ENCODE results near the gene ARL5A.
"Not testable (repeated sequence)": the region's sequence is repeated elsewhere in the genome, so short reads cannot be mapped to it uniquely, and the experiment has no call there.

The ARL5A gene

DNA sequence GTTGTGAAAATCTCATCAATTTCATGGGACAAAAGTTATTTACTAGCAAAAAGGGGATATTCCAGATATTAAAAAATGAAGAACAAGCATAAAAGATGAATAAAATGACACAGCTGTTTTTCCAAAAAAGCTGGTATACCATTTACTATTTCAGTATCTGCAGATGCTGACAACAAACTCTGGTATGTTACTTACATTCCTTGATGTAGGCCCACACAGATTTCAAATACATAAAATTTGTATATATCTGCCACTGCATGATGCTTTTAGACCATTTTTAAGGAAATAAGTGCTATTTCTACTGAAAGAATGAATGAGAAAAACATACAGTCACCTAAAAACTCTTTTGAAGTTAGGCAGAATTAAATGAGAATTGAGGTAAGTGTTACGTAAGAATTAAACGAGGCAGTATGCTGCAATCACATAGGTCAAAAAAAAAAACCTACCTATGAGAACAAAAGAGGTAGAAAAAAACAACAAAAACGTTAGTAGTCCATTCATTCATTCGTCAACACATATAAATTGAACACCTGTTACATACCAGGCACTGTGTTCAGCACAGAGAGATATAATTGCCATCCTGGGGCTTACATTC lies 32.5 kb downstream of the ARL5A start:
- TF ChIP-seq, protein P1, sequence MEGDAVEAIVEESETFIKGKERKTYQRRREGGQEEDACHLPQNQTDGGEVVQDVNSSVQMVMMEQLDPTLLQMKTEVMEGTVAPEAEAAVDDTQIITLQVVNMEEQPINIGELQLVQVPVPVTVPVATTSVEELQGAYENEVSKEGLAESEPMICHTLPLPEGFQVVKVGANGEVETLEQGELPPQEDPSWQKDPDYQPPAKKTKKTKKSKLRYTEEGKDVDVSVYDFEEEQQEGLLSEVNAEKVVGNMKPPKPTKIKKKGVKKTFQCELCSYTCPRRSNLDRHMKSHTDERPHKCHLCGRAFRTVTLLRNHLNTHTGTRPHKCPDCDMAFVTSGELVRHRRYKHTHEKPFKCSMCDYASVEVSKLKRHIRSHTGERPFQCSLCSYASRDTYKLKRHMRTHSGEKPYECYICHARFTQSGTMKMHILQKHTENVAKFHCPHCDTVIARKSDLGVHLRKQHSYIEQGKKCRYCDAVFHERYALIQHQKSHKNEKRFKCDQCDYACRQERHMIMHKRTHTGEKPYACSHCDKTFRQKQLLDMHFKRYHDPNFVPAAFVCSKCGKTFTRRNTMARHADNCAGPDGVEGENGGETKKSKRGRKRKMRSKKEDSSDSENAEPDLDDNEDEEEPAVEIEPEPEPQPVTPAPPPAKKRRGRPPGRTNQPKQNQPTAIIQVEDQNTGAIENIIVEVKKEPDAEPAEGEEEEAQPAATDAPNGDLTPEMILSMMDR (conservative IDR thresholded peaks at IDR 0.05), result no peak
- no peak for TF ChIP-seq ZFX (IDR thresholded peaks at IDR 0.05)
- H3K27ac ChIP-seq, result no peak overlapping the region

DNA sequence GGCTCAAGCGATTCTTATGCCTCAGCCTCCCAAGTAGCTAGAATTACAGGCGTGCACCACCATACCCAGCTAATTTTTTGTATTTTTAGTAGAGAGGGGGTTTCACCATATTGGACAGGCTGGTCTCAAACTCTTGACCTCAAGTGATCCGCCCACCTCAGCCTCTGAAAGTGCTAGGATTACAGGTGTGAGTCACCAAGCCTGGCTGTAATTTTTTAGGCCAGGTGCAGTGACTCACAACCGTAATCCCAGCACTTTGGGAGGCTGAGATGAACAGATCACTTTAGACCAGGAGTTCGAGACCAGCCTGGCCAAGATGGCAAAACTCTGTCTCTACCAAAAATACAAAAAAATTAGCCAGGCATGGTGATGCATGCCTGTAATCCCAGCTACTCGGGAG lies 33.8 kb downstream of the ARL5A start:
- H3K27ac ChIP-seq, result not testable (repeated sequence)

DNA sequence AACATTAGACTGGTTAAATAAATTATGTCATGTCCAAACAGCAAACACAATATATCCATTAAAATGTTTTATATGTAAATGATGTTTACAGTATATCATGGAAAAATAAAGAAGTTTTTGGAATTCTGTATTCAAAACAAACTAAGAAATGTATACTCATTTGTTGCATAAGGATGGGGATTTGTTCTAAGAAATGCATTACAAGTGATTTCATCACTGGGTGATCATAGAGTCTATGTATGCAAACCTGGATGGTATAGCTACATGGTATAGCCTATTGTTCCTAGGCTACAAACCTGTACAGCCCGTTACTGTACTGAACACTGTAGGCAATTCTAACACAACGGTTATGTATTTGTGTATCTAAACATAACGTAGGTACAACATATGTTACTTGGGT lies 35.1 kb downstream of the ARL5A start:
- TF ChIP-seq, protein P1 (conservative IDR thresholded peaks at IDR 0.05), result no peak
- no peak for TF ChIP-seq ZFX (IDR thresholded peaks at IDR 0.05)
- H3K27ac ChIP-seq, result no peak overlapping the region

DNA sequence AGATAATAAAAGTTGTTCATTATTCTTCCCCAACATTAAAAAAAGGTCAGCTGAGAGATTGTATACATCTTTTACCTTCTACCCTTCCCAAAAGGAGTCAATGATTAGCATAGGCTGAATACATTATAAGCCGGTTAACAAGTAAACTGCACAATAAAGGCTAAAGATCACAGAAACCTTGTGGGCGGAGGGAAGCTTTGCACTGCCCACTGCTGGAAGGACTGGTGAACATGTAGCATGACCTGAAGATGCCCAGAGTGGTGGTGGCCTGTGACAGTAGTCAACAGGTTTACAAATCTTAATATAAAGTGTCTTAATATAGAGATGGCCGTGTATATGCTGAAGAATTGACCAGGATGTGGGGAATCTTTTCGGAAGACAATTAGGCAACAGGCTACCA lies 35.6 kb downstream of the ARL5A start:
- TF ChIP-seq, protein P1 (conservative IDR thresholded peaks at IDR 0.05), result no peak; the same call in 1 of the 2 replicates
- TF ChIP-seq ZFX (IDR thresholded peaks at IDR 0.05), result no peak
- no peak overlapping the region for H3K27ac ChIP-seq

DNA sequence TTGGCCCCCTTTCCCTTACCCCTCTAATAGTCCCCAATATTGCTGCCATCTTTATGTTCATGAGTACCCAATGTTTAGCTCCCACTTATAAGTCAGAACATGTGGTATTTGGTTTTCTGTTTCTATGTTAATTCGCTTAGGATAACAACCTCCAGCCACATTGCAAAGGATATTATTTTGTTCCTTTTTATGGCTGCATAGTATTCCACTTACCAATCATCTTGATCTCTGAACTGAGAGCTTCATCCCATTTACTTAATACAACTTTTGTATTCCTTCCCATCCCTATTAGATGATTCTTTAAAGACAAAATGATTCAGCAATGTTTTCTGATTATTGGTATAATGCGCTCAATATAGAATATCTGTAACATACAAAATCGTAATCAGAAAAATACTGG lies 36.7 kb downstream of the ARL5A start:
- TF ChIP-seq ZFX (IDR thresholded peaks at IDR 0.05), result no peak
- TF ChIP-seq, protein P1 (conservative IDR thresholded peaks at IDR 0.05), result no peak
- no peak overlapping the region for H3K27ac ChIP-seq

DNA sequence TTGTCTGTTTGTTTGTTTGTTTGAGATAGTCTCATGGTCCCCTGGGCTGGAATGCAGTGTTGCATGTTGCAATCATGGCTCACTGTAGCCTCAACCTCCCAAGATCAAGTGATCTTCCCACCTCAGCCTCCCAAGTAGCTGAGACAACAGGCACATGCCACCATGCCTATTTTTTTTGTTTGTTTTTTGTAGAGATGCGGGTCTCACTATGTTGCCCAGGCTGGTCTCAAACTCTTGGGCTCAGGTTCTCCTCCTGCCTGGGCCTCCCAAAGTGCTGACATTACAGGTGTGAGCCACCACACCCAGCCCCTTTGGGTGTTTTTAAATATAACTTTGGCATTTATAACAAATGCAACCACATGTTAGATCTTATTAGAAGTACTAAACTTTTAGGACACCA lies 37.5 kb downstream of the ARL5A start:
- TF ChIP-seq, protein P1 (conservative IDR thresholded peaks at IDR 0.05), result no peak
- H3K27ac ChIP-seq, result no peak overlapping the region

DNA sequence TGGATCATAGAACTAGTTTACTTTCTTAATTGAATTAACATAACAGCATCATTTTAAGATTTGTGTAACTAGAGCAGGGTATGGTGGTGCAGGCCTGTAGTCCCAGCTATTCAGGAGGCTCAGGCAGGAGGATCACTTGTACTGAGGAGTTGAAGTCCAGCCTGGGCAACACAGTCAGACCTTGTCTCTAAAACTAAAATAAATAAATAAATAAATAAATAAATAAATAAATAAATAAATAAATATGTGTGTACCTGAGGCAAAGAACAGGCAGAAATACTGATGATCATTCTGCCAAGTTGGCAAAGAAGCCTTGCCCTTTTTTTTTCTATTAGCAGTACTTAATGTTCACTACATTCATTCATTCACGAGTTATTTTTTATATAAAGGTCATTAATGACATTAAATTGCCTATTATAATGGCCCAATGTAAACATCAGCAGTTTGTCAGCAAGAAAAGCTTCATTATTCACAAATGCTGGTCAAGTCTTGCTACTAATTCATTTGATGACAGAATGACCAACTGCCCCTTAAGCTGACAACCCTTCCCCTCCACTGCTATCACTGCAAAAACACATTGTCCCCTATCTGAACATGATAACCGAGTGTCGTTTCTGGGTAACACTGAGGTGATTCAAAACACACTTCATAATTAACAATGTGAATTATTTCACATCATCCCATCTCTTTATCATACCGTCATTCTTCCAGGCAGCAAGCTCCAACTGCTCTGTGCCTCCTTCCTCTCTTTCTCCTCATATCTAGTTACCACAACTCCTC lies 39.0 kb downstream of the ARL5A start:
- TF ChIP-seq ZFX (IDR thresholded peaks at IDR 0.05), result no peak
- TF ChIP-seq, protein P1 (conservative IDR thresholded peaks at IDR 0.05), result no peak
- H3K27ac ChIP-seq, result no peak overlapping the region

DNA sequence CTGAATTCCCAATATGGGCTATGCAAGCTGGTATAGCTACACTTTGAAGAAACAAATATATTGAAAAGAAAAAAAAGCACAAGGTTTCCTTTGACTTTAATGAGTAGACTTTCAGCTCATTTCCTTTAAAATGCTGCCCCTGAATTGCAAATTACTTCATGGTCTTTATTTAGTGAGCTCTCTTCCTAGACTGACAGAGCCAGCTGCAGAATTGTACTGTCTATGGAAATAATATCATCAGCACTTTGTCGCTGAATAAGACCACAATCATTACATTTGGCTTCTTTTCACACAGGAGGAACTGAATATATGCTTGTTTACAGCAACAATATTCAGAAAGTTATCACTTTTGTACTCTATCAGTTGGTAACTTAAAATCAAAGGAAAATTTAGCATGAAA lies 41.7 kb downstream of the ARL5A start:
- H3K27ac ChIP-seq, result no peak overlapping the region
- TF ChIP-seq, protein P1 (conservative IDR thresholded peaks at IDR 0.05), result no peak
- no peak for TF ChIP-seq ZFX (IDR thresholded peaks at IDR 0.05)

Data from C4-2B (cell line).